NCI-H748 (cell line): ENCODE measurements around the gene MYO1D.

ENCODE experiments used
- DNase-seq: peaks from one replicate; lab custom pipeline; 2025; ENCODE audit not compliant: unreplicated experiment; lab: John Stamatoyannopoulos, UW

MYO1D gene

GRCh38 chr17:32859857-32860525, 16.9 kb downstream of the MYO1D start:
- DNase-seq: no peak

- no peak for DNase-seq
These were observed 21.3 kb downstream of the MYO1D start for GRCh38 chr17:32855620-32856019.

GRCh38 chr17:32854832-32855389, 22.0 kb downstream of the MYO1D start:
- no peak for DNase-seq

GRCh38 chr17:32854207-32854606, 22.7 kb downstream of the MYO1D start:
- DNase-seq: no peak

- no peak for DNase-seq
These were observed 24.1 kb downstream of the MYO1D start for GRCh38 chr17:32852811-32853210.

GRCh38 chr17:32849879-32850278, 27.0 kb downstream of the MYO1D start:
- DNase-seq: no peak

- DNase-seq: no peak
These were observed 28.9 kb downstream of the MYO1D start for GRCh38 chr17:32847977-32848376.

GRCh38 chr17:32846143-32846542, 30.8 kb downstream of the MYO1D start:
- no peak for DNase-seq

- no peak for DNase-seq
These were observed 36.7 kb downstream of the MYO1D start for GRCh38 chr17:32840241-32840640.

GRCh38 chr17:32836527-32836926, 40.4 kb downstream of the MYO1D start:
- DNase-seq: no peak

- DNase-seq: no peak
These were observed 41.6 kb downstream of the MYO1D start for GRCh38 chr17:32835291-32835761.

GRCh38 chr17:32834104-32834503, 42.8 kb downstream of the MYO1D start:
- no peak for DNase-seq

- DNase-seq: no peak
These were observed 43.4 kb downstream of the MYO1D start for GRCh38 chr17:32833526-32833925.

GRCh38 chr17:32833076-32833475, 43.8 kb downstream of the MYO1D start:
- DNase-seq: no peak

- no peak for DNase-seq
These were observed 45.2 kb downstream of the MYO1D start for GRCh38 chr17:32831627-32832243.

GRCh38 chr17:32831223-32831622, 45.7 kb downstream of the MYO1D start:
- DNase-seq: no peak

- DNase-seq: peak; percentile 35
These were observed 48.1 kb downstream of the MYO1D start for GRCh38 chr17:32828822-32829221.

- DNase-seq: no peak
These were observed 49.7 kb downstream of the MYO1D start for GRCh38 chr17:32827227-32827626.

GRCh38 chr17:32826076-32826475, 50.8 kb downstream of the MYO1D start:
- no peak for DNase-seq

- DNase-seq: no peak
These were observed 52.6 kb downstream of the MYO1D start for GRCh38 chr17:32824334-32824733.

GRCh38 chr17:32822996-32823395, 53.9 kb downstream of the MYO1D start:
- DNase-seq: no peak
